Measurements from ENCODE around the gene SRM.
"Not testable (repeated sequence)": the region's sequence is repeated elsewhere in the genome, so short reads cannot be mapped to it uniquely, and the experiment has no call there.

SRM gene

GRCh38 chr1:11044849-11045427 is 14.9 kb downstream of the SRM start:
- no peak for DNase-seq (ENCODE audit: low read depth)

- DNase-seq (ENCODE audit: low read depth), result no peak
Measured at GRCh38 chr1:11044086-11044848, 15.6 kb downstream of the SRM start.

GRCh38 chr1:11042995-11043874 is 16.6 kb downstream of the SRM start:
- DNase-seq (ENCODE audit: low read depth), result no peak

- DNase-seq (ENCODE audit: low read depth), result no peak
Measured at GRCh38 chr1:11042065-11042464, 17.8 kb downstream of the SRM start.

GRCh38 chr1:11041048-11041447 is 18.8 kb downstream of the SRM start:
- DNase-seq (ENCODE audit: low read depth), result no peak

- DNase-seq (ENCODE audit: low read depth), result not testable (repeated sequence)
Measured at GRCh38 chr1:11040105-11040429, 19.8 kb downstream of the SRM start.

GRCh38 chr1:11039351-11040104 is 20.3 kb downstream of the SRM start:
- DNase-seq (ENCODE audit: low read depth), result no peak

GRCh38 chr1:11037740-11038182 is 22.1 kb downstream of the SRM start:
- peak; percentile 80 for DNase-seq (ENCODE audit: low read depth)

- not testable (repeated sequence) for DNase-seq (ENCODE audit: low read depth)
Measured at GRCh38 chr1:11037019-11037739, 22.6 kb downstream of the SRM start.

- no peak for DNase-seq (ENCODE audit: low read depth)
Measured at GRCh38 chr1:11031624-11032262, 28.1 kb downstream of the SRM start.

- DNase-seq (ENCODE audit: low read depth), result no peak
Measured at GRCh38 chr1:11030865-11031264, 29.0 kb downstream of the SRM start.

- no peak for DNase-seq (ENCODE audit: low read depth)
Measured at GRCh38 chr1:11028018-11028417, 31.8 kb downstream of the SRM start.

GRCh38 chr1:11027316-11027715 is 32.5 kb downstream of the SRM start:
- no peak for DNase-seq (ENCODE audit: low read depth)

- DNase-seq (ENCODE audit: low read depth), result no peak
Measured at GRCh38 chr1:11026903-11027302, 32.9 kb downstream of the SRM start.

- no peak for DNase-seq (ENCODE audit: low read depth)
Measured at GRCh38 chr1:11026052-11026451, 33.8 kb downstream of the SRM start.

- DNase-seq (ENCODE audit: low read depth), result no peak
Measured at GRCh38 chr1:11025618-11026017, 34.2 kb downstream of the SRM start.

- DNase-seq (ENCODE audit: low read depth), result no peak
Measured at GRCh38 chr1:11024874-11025203, 35.0 kb downstream of the SRM start.

- no peak for DNase-seq (ENCODE audit: low read depth)
Measured at GRCh38 chr1:11024154-11024873, 35.5 kb downstream of the SRM start.

- DNase-seq (ENCODE audit: low read depth), result no peak
Measured at GRCh38 chr1:11023201-11023600, 36.6 kb downstream of the SRM start.

- DNase-seq (ENCODE audit: low read depth), result no peak
Measured at GRCh38 chr1:11019971-11020370, 39.8 kb downstream of the SRM start.
